ENCODE results near the gene GALM. TPM values are rescaled to one million over a fixed set of nuclear protein-coding genes. Genes with fewer than 3 reads are reported as not detected.

The GALM gene
- total RNA-seq, 1 donor from 2014 or later: 15.6 TPM

DNA sequence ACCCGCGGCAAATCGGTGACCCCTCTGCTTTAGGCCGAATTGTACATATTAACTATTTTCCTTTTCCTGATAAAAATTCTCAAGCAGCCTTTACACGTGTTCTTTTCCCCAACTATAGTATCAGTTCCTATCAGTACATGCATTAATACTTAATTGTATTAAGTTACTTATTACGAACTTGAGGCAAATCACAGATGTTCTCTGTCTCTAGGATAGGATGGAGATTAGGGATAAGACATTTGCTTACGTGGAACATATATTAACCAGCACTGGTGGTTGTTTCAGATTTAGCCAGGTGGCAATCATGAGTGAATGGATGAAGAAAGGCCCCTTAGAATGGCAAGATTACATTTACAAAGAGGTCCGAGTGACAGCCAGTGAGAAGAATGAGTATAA, 112.8 kb downstream of the GALM start:
- ATAC-seq (no peak), DNase-seq (ENCODE audit: missing footprints) (no peak)
- intact Hi-C loops (cut with DNase I): no loop called here

DNA sequence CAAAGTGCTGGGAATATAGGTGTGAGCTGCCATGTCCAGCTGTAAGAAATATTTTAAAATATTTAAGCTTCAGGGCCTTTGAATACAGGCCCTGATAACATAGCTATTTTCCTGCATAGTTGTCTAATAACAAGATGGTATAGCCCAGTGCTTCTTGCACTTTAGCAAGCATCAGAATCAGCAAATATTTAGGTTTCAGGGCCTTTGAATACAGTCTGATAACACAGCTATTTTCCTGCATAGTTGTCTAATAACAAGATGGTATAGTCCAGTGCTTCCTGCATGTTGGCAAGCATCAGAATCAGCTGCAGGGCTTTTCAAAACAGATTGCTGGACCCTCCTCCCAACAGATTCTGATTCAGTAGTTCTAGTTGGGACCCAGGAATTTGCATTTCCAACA, 117.7 kb downstream of the GALM start:
- DNase-seq (ENCODE audit: missing footprints) (no peak), ATAC-seq (no peak)
- intact Hi-C loops (cut with DNase I): no loop called here

Other genes starting within 250 kb of the GALM start
- gene HNRNPLL, start 63.2 kb upstream of the GALM start, total RNA-seq: 22.5 TPM
- 49.7 TPM for gene SRSF7, start 85.2 kb downstream of the GALM start, total RNA-seq
- 6.1 TPM for gene GEMIN6, start 112.1 kb downstream of the GALM start, total RNA-seq
- gene DHX57, start 209.8 kb downstream of the GALM start, total RNA-seq: 7.8 TPM
- gene MORN2, start 209.9 kb downstream of the GALM start, total RNA-seq: 21.4 TPM
- gene ARHGEF33, start 223.8 kb downstream of the GALM start, total RNA-seq: 0.62 TPM